HepG2 (cell line): Measurements from ENCODE around the gene NBEAL2. TPM values are rescaled to one million over a fixed set of nuclear protein-coding genes. Genes with fewer than 3 reads are reported as not detected.

Experiments
- ATAC-seq: fragments of 200-7000 bp; cut with Tn5 transposase; 3 replicates; pipeline ENCODE4 v1.9.1; 2020; ENCODE audit warnings: mild to moderate bottlenecking, moderate library complexity
- BruUV-seq: library from RNA; stranded (reverse); fragments of 400-500 nt; replicated peaks from 2 replicates; lab custom pipeline; 2021; lab: Mats Ljungman, UMichigan
- CTCF ChIA-PET: fragments of 300-600 bp; formaldehyde crosslinking; extraction: SDS; loops from one replicate; lab custom pipeline; 2021; ENCODE audit warnings: low total read pairs, inconsistent platforms, low intra/inter-chr PET ratio; lab: Yijun Ruan, JAX
- POLR2A ChIA-PET: fragments of 350-600 bp; sonication (Branson Sonifier 250); formaldehyde crosslinking; loops from one replicate; lab custom pipeline; 2020; ENCODE audit warnings: antibody characterized with exemption, inconsistent platforms; lab: Yijun Ruan, JAX
- DNase-seq: peaks from one replicate; pipeline ENCODE4 v3.0.0-alpha.2; 2015; ENCODE audit warnings: low spot score
- FAIRE-seq: peaks from 3 replicates; lab custom pipeline; 2011; peaks lifted over from hg19 to GRCh38; lab: Jason Lieb, UNC
- H2AFZ ChIP-seq: one replicate; pipeline ENCODE4 v1.6.1; 2011; ENCODE audit warnings: low read length, inconsistent platforms
- H3K27ac ChIP-seq: fragments of 300-600 bp; 3 replicates; pipeline ENCODE4 v1.8.0; 2011; ENCODE audit warnings: mixed run types, mild to moderate bottlenecking, mixed read lengths, low read length, inconsistent platforms; ENCODE audit not compliant: insufficient read depth; ENCODE audit errors: extremely low read length
- H3K27me3 ChIP-seq, 2 experiments: fragments of 200-600 bp in 1 of 2; 2 replicates in 1 of 2; 3 replicates in 1 of 2; pipeline versions ENCODE4 v1.6.0 to v1.8.0; 2011; ENCODE audit warnings: low read length in 2 of 2, mild to moderate bottlenecking in 2 of 2, moderate library complexity in 2 of 2, inconsistent platforms in 1 of 2; ENCODE audit not compliant: insufficient read depth in 2 of 2, control insufficient read depth in 1 of 2
- H3K36me3 ChIP-seq, 2 experiments: fragments of 200-600 bp in 1 of 2; replicated peaks in 1 of 2; 2 replicates in 1 of 2; 3 replicates in 1 of 2; pipeline versions ENCODE4 v1.5.1 to v1.8.0; 2011; ENCODE audit warnings: low read length in 2 of 2, inconsistent platforms in 1 of 2; ENCODE audit not compliant: insufficient read depth in 2 of 2, control insufficient read depth in 1 of 2
- H3K4me1 ChIP-seq: 2 replicates; pipeline ENCODE4 v1.5.1; 2012; ENCODE audit warnings: low read length, inconsistent platforms; ENCODE audit not compliant: insufficient read depth
- H3K4me2 ChIP-seq: 2 replicates; pipeline ENCODE4 v1.6.0; 2011; ENCODE audit warnings: low read depth, low read length, inconsistent platforms
- H3K4me3 ChIP-seq, 3 experiments: fragments of 200-600 bp in 1 of 3; sonication (generic), shearing (Covaris generic) in 1 of 3; replicated peaks in 1 of 3; 2 replicates each; pipeline ENCODE4 v1.5.1; 2011 to 2016; ENCODE audit warnings: low read length in 3 of 3, inconsistent platforms in 2 of 3, low read depth in 2 of 3, mild to moderate bottlenecking in 2 of 3, control low read depth in 1 of 3, mixed read lengths in 1 of 3; ENCODE audit not compliant: insufficient read depth in 1 of 3
- H3K79me2 ChIP-seq: one replicate; pipeline ENCODE4 v1.6.1; 2011; ENCODE audit warnings: low read length, inconsistent platforms; ENCODE audit not compliant: insufficient read depth
- H3K9ac ChIP-seq: 2 replicates; pipeline ENCODE4 v1.6.0; 2011; ENCODE audit warnings: mild to moderate bottlenecking, low read depth, low read length, inconsistent platforms; ENCODE audit not compliant: insufficient read depth
- H3K9me3 ChIP-seq: 2 replicates; pipeline ENCODE4 v1.5.1; 2012; ENCODE audit warnings: mild to moderate bottlenecking, low read length
- H4K20me1 ChIP-seq: 2 replicates; pipeline ENCODE4 v1.6.0; 2011; ENCODE audit warnings: inconsistent platforms, mild to moderate bottlenecking, low read length, moderate library complexity; ENCODE audit not compliant: insufficient read depth
- ATRX ChIP-seq: sonication (generic); formaldehyde crosslinking; IDR thresholded peaks from 2 replicates; pipeline ENCODE4 v1.4.0; 2020; ENCODE audit warnings: missing genetic modification reagents, borderline replicate concordance
- BRCA1 ChIP-seq: sonication (generic); formaldehyde crosslinking; IDR thresholded peaks from 2 replicates; pipeline ENCODE4 v1.4.0; 2020; ENCODE audit warnings: missing genetic modification reagents
- DPF2 ChIP-seq: sonication (generic); formaldehyde crosslinking; IDR thresholded peaks from 2 replicates; pipeline ENCODE4 v1.4.0; 2020; ENCODE audit warnings: mild to moderate bottlenecking, low read depth, missing genetic modification reagents, borderline replicate concordance
- KLF6 ChIP-seq: IDR thresholded peaks from 2 replicates; pipeline ENCODE4 v1.8.0; 2016; ENCODE audit warnings: missing biosample characterization, missing genetic modification reagents
- MBD4 ChIP-seq: IDR thresholded peaks from 2 replicates; pipeline ENCODE4 v1.6.1; 2012; ENCODE audit warnings: low read length, inconsistent platforms, borderline replicate concordance
- NFIB ChIP-seq: sonication (generic); formaldehyde crosslinking; IDR thresholded peaks from 2 replicates; pipeline ENCODE4 v1.9.0; 2021; ENCODE audit warnings: missing genetic modification reagents, mild to moderate bottlenecking, borderline replicate concordance
- SCMH1 ChIP-seq: sonication (generic); formaldehyde crosslinking; IDR thresholded peaks from 2 replicates; pipeline ENCODE4 v1.9.0; 2021; ENCODE audit warnings: missing genetic modification reagents, mild to moderate bottlenecking, borderline replicate concordance
- SMARCC2 ChIP-seq: fragments of 450-650 bp; IDR thresholded peaks from 2 replicates; pipeline ENCODE4 v1.6.1; 2017; ENCODE audit warnings: antibody characterized with exemption, mild to moderate bottlenecking
- SP4 ChIP-seq: sonication (generic); formaldehyde crosslinking; IDR thresholded peaks from 2 replicates; pipeline ENCODE4 v1.8.1; 2023; ENCODE audit warnings: mild to moderate bottlenecking, missing genetic modification reagents
- SSRP1 ChIP-seq: IDR thresholded peaks from 2 replicates; pipeline ENCODE4 v1.6.1; 2016; ENCODE audit warnings: control low read depth
- THAP7 ChIP-seq: sonication (generic); formaldehyde crosslinking; IDR thresholded peaks from 2 replicates; pipeline ENCODE4 v1.8.1; 2023; ENCODE audit warnings: mild to moderate bottlenecking, missing genetic modification reagents
- ZFAT ChIP-seq: sonication (generic); formaldehyde crosslinking; conservative IDR thresholded peaks from 2 replicates; pipeline ENCODE4 v1.8.1; 2023; ENCODE audit warnings: missing genetic modification reagents, inconsistent platforms
- ZNF124 ChIP-seq: sonication (generic); formaldehyde crosslinking; IDR thresholded peaks from 2 replicates; pipeline ENCODE4 v1.4.0; 2020; ENCODE audit warnings: missing genetic modification reagents
- ZNF230 ChIP-seq: sonication (generic); formaldehyde crosslinking; IDR thresholded peaks from 2 replicates; pipeline ENCODE4 v1.4.0; 2020; ENCODE audit warnings: mild to moderate bottlenecking, missing genetic modification reagents
- ZNF253 ChIP-seq: sonication (generic); formaldehyde crosslinking; IDR thresholded peaks from 2 replicates; pipeline ENCODE4 v1.8.0; 2022; ENCODE audit warnings: mild to moderate bottlenecking, missing genetic modification reagents, borderline replicate concordance
- ZNF563 ChIP-seq: sonication (generic); formaldehyde crosslinking; IDR thresholded peaks from 2 replicates; pipeline ENCODE4 v1.8.0; 2022; ENCODE audit warnings: mild to moderate bottlenecking, moderate library complexity, missing genetic modification reagents
- ZNF569 ChIP-seq: sonication (generic); formaldehyde crosslinking; IDR thresholded peaks from 2 replicates; pipeline ENCODE4 v1.5.0; 2020; ENCODE audit warnings: mild to moderate bottlenecking, missing genetic modification reagents, moderate library complexity, borderline replicate concordance
- WGBS: methylation state at CpG from one replicate; pipeline ENCODE4 v1.1.6; 2017; ENCODE audit warnings: low lambda C conversion rate; 5-methylcytosine and 5-hydroxymethylcytosine counted together
- in situ Hi-C: cut with HindIII; loops from 2 replicates; pipeline ENCODE4 v1.10.0; 2017; ENCODE audit warnings: low pct_unique_long_range_greater_than_20kb; ENCODE audit not compliant: extremely low pct_ligation_motif_present
- intact Hi-C: fragments of 100-400 bp; cut with micrococcal nuclease; formaldehyde crosslinking; loops from one replicate; pipeline ENCODE4 v1.10.0; 2022; ENCODE audit not compliant: unreplicated experiment
- polyA plus RNA-seq, 8 experiments: library from polyadenylated mRNA; depleted of rRNA in 3 of 8; stranded (reverse) in 7 of 8; unstranded in 1 of 8; fragments of >200 nt; fragmentation: Illumina TruSeq in 4 of 8; extraction: Trizol in 4 of 8; gene quantifications; 2 replicates each; pipeline versions ENCODE4 v1.2.1 to v1.2.3, GENCODE V29; 2011 to 2016; ENCODE audit warnings: low read depth in 4 of 8, missing spikeins in 1 of 8, mixed read lengths in 1 of 8; ENCODE audit not compliant: insufficient read depth in 1 of 8
- total RNA-seq, 5 experiments: library from RNA; depleted of rRNA; stranded (reverse); fragments of >200 nt; fragmentation: Illumina TruSeq; extraction: Trizol; gene quantifications; 2 replicates each; pipeline ENCODE4 v1.2.3, GENCODE V29; 2016; ENCODE audit warnings: low read depth in 1 of 5
- TF ChIP-seq, protein P1 (sequence below): sonication (generic); formaldehyde crosslinking; IDR thresholded peaks from 2 replicates; pipeline ENCODE4 v1.4.0; 2020; ENCODE audit warnings: missing genetic modification reagents, borderline replicate concordance
- TF ChIP-seq, protein P2 (sequence below): IDR thresholded peaks from 2 replicates; pipeline ENCODE4 v1.6.1; 2016; ENCODE audit warnings: low read depth, control low read depth

NBEAL2 gene
- total and polyA plus RNA-seq, 2 of the 13 experiments (the other 11 are each of a cell fraction or from before 2014, with no cell fraction given) = 9.7 to 12.4 TPM

DNA sequence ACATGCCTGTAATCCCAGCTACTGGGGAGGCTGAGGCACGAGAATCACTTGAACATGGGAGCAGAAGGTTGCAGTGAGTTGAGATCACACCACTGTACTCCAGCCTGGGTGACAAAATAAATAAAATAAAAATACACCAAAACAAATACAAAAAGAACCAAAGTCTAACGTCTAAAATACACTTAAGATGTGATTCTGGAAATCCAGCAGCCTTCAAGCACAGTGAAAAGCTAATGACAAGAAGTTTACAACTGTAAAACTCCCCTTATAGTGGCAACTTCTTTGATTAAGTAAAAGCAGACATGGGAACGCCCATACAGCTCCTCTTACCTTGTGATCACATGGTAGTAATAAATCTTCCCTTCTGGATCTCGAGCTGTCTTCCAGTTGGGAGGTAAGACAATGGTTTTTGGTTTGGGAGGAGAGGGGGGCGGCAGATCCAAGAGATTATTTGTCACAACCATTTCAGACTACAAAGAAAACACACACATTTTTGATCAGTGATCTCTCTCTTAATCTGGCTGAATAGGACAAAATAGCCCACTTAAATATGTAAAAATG is 62.8 kb downstream of the NBEAL2 start:
- ATAC-seq (no peak), DNase-seq (no peak), FAIRE-seq (no peak)
- Histone ChIP-seq H3K79me2 (no peaks in the 10 kb centered on the region), H4K20me1 (no peaks in the 10 kb centered on the region; the same call in 1 of the 2 replicates), H3K27ac (no peak overlapping the region), H3K36me3 (peaks cover 10 to 56% of the 10 kb centered on the region in 2 experiments), H3K9me3 (no peaks in the 10 kb centered on the region), H3K27me3 (no peaks in the 10 kb centered on the region), H3K9ac (no peak overlapping the region), H2AFZ (no peak overlapping the region), H3K4me3 (no peak overlapping the region), H3K4me2 (no peak overlapping the region), H3K4me1 (no peaks in the 10 kb centered on the region)
- no TSS peak for BruUV-seq
- in situ Hi-C loops (no loop called here), intact Hi-C loops (loop anchor here (1.0 kb wide), 1 partner anchor 20 kb away; no protein-coding TSS in a partner anchor)
- POLR2A ChIA-PET = no interaction called here
- no peak for TF ChIP-seq ZNF124 (CRISPR knock-in tag)
- no peak for TF ChIP-seq ZFAT (CRISPR knock-in tag)
- no peak for TF ChIP-seq KLF6 (CRISPR knock-in tag)
- TF ChIP-seq NFIB (CRISPR knock-in tag) = no peak
- TF ChIP-seq BRCA1 (CRISPR knock-in tag) = no peak
- no peak for TF ChIP-seq ZNF569
- no peak for TF ChIP-seq SMARCC2
- TF ChIP-seq ZNF253 (CRISPR knock-in tag) = no peak
- TF ChIP-seq, protein P1, sequence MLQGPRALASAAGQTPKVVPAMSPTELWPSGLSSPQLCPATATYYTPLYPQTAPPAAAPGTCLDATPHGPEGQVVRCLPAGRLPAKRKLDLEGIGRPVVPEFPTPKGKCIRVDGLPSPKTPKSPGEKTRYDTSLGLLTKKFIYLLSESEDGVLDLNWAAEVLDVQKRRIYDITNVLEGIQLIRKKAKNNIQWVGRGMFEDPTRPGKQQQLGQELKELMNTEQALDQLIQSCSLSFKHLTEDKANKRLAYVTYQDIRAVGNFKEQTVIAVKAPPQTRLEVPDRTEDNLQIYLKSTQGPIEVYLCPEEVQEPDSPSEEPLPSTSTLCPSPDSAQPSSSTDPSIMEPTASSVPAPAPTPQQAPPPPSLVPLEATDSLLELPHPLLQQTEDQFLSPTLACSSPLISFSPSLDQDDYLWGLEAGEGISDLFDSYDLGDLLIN (CRISPR knock-in tag) = no peak
- no peak for TF ChIP-seq DPF2 (CRISPR knock-in tag)
- no peak for TF ChIP-seq SSRP1 (CRISPR knock-in tag)
- TF ChIP-seq ZNF230 (CRISPR knock-in tag) = no peak
- TF ChIP-seq MBD4 = no peak
- no peak for TF ChIP-seq SCMH1 (CRISPR knock-in tag)
- TF ChIP-seq, protein P2, sequence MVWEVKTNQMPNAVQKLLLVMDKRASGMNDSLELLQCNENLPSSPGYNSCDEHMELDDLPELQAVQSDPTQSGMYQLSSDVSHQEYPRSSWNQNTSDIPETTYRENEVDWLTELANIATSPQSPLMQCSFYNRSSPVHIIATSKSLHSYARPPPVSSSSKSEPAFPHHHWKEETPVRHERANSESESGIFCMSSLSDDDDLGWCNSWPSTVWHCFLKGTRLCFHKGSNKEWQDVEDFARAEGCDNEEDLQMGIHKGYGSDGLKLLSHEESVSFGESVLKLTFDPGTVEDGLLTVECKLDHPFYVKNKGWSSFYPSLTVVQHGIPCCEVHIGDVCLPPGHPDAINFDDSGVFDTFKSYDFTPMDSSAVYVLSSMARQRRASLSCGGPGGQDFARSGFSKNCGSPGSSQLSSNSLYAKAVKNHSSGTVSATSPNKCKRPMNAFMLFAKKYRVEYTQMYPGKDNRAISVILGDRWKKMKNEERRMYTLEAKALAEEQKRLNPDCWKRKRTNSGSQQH (CRISPR knock-in tag) = no peak
- no peak for TF ChIP-seq THAP7 (CRISPR knock-in tag)
- TF ChIP-seq ZNF563 (CRISPR knock-in tag) = no peak
- TF ChIP-seq SP4 = no peak
- no peak for TF ChIP-seq ATRX (CRISPR knock-in tag)
- WGBS = 89% methylated on average over 5 of the region's 5 CpGs
- CTCF ChIA-PET = no interaction called here
